Skeletal muscle satellite cell (primary cell): ENCODE data around the gene EXOSC3. TPM values are rescaled to one million over a fixed set of nuclear protein-coding genes. Genes with fewer than 3 reads are reported as not detected.
"Not testable (repeated sequence)": the region's sequence is repeated elsewhere in the genome, so short reads cannot be mapped to it uniquely, and the experiment has no call there.

Source experiments
- H3K27me3 ChIP-seq: 2 replicates; pipeline ENCODE4 v1.7.0; 2013; ENCODE audit warnings: low read length; ENCODE audit not compliant: control insufficient read depth, insufficient read depth
- H3K36me3 ChIP-seq: 2 replicates; pipeline ENCODE4 v1.7.0; 2013; ENCODE audit warnings: mild to moderate bottlenecking, control low read depth, low read length; ENCODE audit not compliant: insufficient read depth
- H3K4me1 ChIP-seq: 2 replicates; pipeline ENCODE4 v1.7.0; 2013; ENCODE audit warnings: low read length; ENCODE audit not compliant: control insufficient read depth, insufficient read depth
- H3K4me2 ChIP-seq: 2 replicates; pipeline ENCODE4 v1.7.0; 2013; ENCODE audit warnings: mild to moderate bottlenecking, low read length
- H3K4me3 ChIP-seq: 2 replicates; pipeline ENCODE4 v1.7.0; 2013; ENCODE audit warnings: low read length
- H3K9ac ChIP-seq: 2 replicates; pipeline ENCODE4 v1.7.0; 2013; ENCODE audit warnings: mild to moderate bottlenecking, low read depth, low read length, moderate library complexity
- H3K9me3 ChIP-seq: replicated peaks from 2 replicates; pipeline ENCODE4 v1.7.0; 2013; ENCODE audit warnings: mild to moderate bottlenecking, control low read depth, low read length
- total RNA-seq: library from RNA; depleted of rRNA; stranded (reverse); fragments of >200 nt; gene quantifications from 2 replicates; pipeline ENCODE4 v1.2.3, GENCODE V29; 2012; rRNA removed

Gene EXOSC3
- total RNA-seq, result 33.6 and 39.3 TPM in 2 replicates

- peaks cover 35% of the 10 kb centered on the region for H3K36me3 ChIP-seq
- peak within 1 kb of the TSS; percentile 94 for H3K9ac ChIP-seq
- peak within 1 kb of the TSS; percentile 92 for H3K4me3 ChIP-seq
- peaks cover 7% of the 10 kb centered on the region for H3K4me1 ChIP-seq
- peak within 1 kb of the TSS; percentile 88 for H3K4me2 ChIP-seq
- no peaks in the 10 kb centered on the region for H3K9me3 ChIP-seq
- H3K27me3 ChIP-seq, result no peaks in the 10 kb centered on the region
Measured at GRCh38 chr9:37784616-37785483, at the start of gene EXOSC3. TSS of gene EXOSC3 (minus strand) at chr9:37785064. CDS start at chr9:37785044, 20 bp downstream.

GRCh38 chr9:37827483-37828165 is 42.8 kb upstream of the EXOSC3 start:
- Histone ChIP-seq H3K9ac (no peak overlapping the region), H3K4me1 (no peaks in the 10 kb centered on the region), H3K27me3 (no peaks in the 10 kb centered on the region), H3K9me3 (no peaks in the 10 kb centered on the region), H3K4me2 (no peak overlapping the region), H3K4me3 (no peak overlapping the region), H3K36me3 (peaks cover 18% of the 10 kb centered on the region)

- peaks cover 25% of the 10 kb centered on the region for H3K36me3 ChIP-seq
- not testable (repeated sequence) for H3K4me1 ChIP-seq, H3K4me2 ChIP-seq
Measured at GRCh38 chr9:37825174-37825573, 40.3 kb upstream of the EXOSC3 start.

GRCh38 chr9:37820142-37820541 is 35.3 kb upstream of the EXOSC3 start:
- H3K36me3 ChIP-seq, result peaks cover 23% of the 10 kb centered on the region
- H3K4me1 ChIP-seq, result no peaks in the 10 kb centered on the region
- no peak overlapping the region for H3K4me2 ChIP-seq
- no peak overlapping the region for H3K9ac ChIP-seq
- H3K27me3 ChIP-seq, result no peaks in the 10 kb centered on the region
- H3K4me3 ChIP-seq, result no peak overlapping the region
- no peaks in the 10 kb centered on the region for H3K9me3 ChIP-seq

More at GRCh38 chr9:37825174-37825573, 40.3 kb upstream of the EXOSC3 start:
- H3K9ac ChIP-seq, H3K4me3 ChIP-seq, H3K9me3 ChIP-seq, H3K27me3 ChIP-seq: not testable (repeated sequence)

- Histone ChIP-seq H3K4me3 (no peak overlapping the region), H3K4me2 (no peak overlapping the region), H3K4me1 (no peaks in the 10 kb centered on the region), H3K9ac (no peak overlapping the region), H3K9me3 (no peaks in the 10 kb centered on the region), H3K36me3 (peaks cover 16% of the 10 kb centered on the region), H3K27me3 (no peaks in the 10 kb centered on the region)
Measured at GRCh38 chr9:37818849-37819248, 34.0 kb upstream of the EXOSC3 start.

- Histone ChIP-seq H3K4me3 (no peak overlapping the region), H3K9ac (no peak overlapping the region), H3K4me1 (no peaks in the 10 kb centered on the region), H3K4me2 (no peak overlapping the region), H3K9me3 (no peaks in the 10 kb centered on the region), H3K36me3 (no peaks in the 10 kb centered on the region), H3K27me3 (no peaks in the 10 kb centered on the region)
Measured at GRCh38 chr9:37812773-37813379, 28.0 kb upstream of the EXOSC3 start.

GRCh38 chr9:37811906-37812476 is 27.1 kb upstream of the EXOSC3 start:
- no peak overlapping the region for H3K9ac ChIP-seq

GRCh38 chr9:37809676-37810075 is 24.8 kb upstream of the EXOSC3 start:
- not testable (repeated sequence) for H3K9ac ChIP-seq, H3K4me3 ChIP-seq, H3K4me2 ChIP-seq, H3K9me3 ChIP-seq, H3K36me3 ChIP-seq, H3K27me3 ChIP-seq, H3K4me1 ChIP-seq

More at GRCh38 chr9:37811906-37812476, 27.1 kb upstream of the EXOSC3 start:
- no peaks in the 10 kb centered on the region for H3K9me3 ChIP-seq
- no peaks in the 10 kb centered on the region for H3K36me3 ChIP-seq
- no peaks in the 10 kb centered on the region for H3K27me3 ChIP-seq
- H3K4me3 ChIP-seq, result no peak overlapping the region
- no peaks in the 10 kb centered on the region for H3K4me1 ChIP-seq
- H3K4me2 ChIP-seq, result no peak overlapping the region

- Histone ChIP-seq H3K27me3 (no peaks in the 10 kb centered on the region), H3K9me3 (no peaks in the 10 kb centered on the region), H3K4me1 (peaks cover 13% of the 10 kb centered on the region), H3K36me3 (peaks cover 4% of the 10 kb centered on the region), H3K4me2 (no peak overlapping the region), H3K4me3 (no peak overlapping the region), H3K9ac (no peak overlapping the region)
Measured at GRCh38 chr9:37806271-37806670, 21.4 kb upstream of the EXOSC3 start.

GRCh38 chr9:37801959-37802711 is 17.3 kb upstream of the EXOSC3 start:
- Histone ChIP-seq H3K9me3 (no peaks in the 10 kb centered on the region), H3K4me3 (peak overlapping the region; percentile 87), H3K4me1 (peaks cover 18% of the 10 kb centered on the region), H3K9ac (peak overlapping the region; percentile 99), H3K27me3 (no peaks in the 10 kb centered on the region), H3K36me3 (peaks cover 4% of the 10 kb centered on the region), H3K4me2 (peak overlapping the region; percentile 97)
